NCI-H146 (cell line): ENCODE data around the gene C16orf96.

Experiments
- DNase-seq: peaks from one replicate; lab custom pipeline; 2025; lab: John Stamatoyannopoulos, UW

Gene C16orf96

DNA sequence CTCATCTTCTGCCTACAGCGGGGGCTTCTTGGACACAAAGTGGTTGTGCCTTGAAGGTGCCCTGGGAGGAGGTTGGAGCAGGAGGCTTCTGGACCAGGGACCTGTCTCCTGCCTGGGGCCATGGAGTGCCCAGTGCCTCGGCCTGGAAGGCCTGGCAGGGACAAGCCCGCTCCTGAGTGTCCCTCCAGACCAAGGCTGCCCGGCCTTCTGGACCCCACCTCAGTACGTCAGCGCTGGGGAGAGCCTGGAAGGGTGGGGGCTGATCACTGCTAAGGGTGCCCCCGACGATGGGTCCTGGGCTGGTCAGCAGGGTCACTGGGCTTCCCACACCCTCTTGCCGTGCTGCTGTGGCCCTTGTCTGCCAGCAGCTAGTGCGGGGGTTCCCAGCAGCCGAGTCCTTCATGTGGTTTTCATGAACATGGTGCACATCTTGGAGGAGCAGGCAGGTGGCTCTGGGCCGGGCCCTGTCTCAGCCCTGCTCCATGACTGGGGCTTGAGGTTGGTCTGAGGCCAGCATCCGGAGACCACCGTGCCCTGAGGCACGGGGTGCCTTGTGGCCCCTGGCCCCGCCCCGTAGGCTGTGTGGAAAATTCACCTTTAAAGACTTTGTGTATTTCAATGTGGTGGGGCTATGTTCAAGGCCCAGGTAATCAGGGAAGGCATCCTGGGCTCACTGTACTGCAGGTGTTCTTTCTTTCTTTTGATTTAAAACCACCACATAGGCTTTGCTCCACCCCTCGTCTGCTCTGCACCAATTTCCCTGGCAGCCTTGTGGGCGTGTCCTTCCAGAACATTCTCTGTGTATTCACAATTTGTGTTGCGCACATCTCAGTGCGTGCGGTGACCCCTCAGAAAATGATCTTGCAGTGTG, 90.9 kb downstream of the C16orf96 start:
- no peak for DNase-seq

DNA sequence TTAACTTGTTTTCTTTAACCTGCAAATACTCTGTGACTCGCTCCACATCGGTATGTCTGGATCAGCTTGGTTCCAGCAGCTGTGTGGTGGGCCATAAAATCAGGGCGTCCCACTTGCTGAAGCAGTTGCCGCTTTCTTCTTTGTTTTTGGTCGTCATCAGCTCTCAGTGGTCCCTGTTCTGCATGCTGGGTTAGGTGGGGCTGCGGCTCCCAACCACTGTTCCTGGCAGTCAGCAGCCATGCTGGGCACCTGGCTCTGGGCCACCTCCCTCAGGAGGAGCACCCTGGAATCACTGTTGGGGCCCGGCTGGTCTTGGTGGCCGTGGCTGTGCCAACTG, 91.5 kb downstream of the C16orf96 start:
- no peak for DNase-seq

DNA sequence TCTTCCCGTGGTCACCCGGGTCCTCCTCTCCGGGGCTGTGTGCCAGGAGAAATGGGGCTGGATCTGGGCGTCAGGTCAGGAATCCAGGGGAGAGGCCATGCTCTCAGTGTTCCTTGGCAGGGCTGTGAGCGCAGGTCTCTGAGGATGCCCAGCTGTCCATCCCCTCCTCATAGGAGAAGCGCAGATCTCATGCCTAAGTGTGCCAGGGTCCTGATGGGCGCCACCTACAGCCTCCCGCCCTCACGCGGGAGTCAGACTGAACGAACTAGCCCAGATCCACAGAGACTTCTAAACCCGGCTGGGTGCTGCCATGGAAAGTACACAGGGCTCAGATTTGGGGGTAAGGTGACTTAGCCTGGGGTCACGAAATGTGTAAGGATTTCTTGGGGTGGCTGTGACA, 92.8 kb downstream of the C16orf96 start:
- DNase-seq = no peak

DNA sequence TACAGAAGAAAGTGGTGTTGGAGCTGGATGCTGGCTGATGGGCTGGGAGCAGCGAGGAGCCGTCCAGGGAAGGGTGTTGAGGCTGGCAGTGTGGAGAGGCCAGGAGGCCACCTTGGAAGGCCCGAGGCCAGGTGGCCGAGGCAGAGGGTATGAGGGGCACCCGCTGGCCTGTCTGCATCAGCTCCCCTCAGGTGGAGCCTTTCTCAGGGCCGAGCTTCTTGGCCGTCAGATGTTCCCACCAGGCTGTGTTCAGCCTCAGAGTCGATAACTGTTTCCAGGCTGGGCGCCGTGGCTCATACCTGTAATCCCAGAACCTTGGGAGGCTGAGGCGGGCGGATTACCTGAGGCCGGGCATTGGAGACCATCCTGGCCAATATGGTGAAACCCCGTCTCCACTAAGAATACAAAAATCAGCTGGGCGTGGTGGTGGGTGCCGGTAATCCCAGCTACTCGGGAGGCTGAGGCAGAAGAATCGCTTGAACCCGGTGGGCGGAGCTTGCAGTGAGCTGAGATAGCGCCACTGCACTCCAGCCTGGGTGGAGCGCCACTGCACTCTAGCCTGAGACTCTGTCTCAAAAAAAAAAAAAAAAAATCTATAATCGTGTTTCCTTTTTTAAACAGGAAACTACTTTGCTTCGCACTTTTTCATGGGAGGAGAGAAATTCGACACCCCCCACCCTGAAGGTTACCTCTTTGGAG, 93.8 kb downstream of the C16orf96 start:
- DNase-seq = no peak
